Activated CD4-positive, CD25-positive, alpha-beta regulatory T cell treated with anti-CD3 and anti-CD28 coated beads, Interleukin-2, amount 50 U/mL, for 16 hours (primary cell): Measurements from ENCODE around the gene KCNH1.
"Not testable (repeated sequence)": the region's sequence is repeated elsewhere in the genome, so short reads cannot be mapped to it uniquely, and the experiment has no call there.

Experiments
- DNase-seq: peaks from one replicate; pipeline ENCODE4 v3.0.0-alpha.2; 2020; ENCODE audit warnings: low read depth, low spot score

KCNH1 gene

GRCh38 chr1:210687582-210688279 lies 446.2 kb downstream of the KCNH1 start:
- no peak for DNase-seq

DNA sequence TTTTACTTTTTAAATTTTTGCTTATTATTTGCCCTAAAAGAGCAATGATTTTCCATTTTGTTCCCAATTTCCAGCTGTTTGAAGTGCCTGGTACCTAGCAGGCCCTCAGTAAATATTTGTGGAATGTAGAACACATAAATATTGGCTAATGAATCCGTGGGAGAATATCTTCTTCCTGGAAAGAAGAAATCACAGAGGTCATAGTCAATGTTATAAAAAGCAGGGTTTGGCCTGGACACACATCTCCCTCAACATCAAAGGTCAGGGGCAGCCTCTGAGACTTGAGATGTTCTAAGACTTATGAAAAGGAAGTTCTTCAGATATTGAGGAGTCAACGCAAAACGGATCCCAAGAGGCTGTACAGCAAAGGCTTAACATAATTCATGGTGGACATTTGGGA lies 447.1 kb downstream of the KCNH1 start:
- no peak for DNase-seq

DNA sequence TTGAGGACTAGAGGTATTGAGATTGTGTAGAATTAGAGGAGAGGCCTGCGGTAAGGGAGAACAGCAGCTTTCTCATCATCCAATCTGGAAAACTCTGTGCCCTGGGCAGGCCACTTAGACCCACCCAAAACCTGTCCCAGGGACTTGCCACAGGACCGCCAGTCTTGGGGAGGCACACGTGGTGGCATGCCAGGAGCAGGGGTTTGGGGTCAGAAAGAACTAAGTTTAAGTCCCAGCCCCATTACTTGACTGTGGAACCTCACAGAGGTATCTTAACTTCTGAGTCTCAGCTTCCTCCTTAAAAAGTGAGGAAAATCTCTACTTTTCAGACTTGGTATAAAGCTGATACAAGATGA lies 448.7 kb downstream of the KCNH1 start:
- DNase-seq, result no peak

DNA sequence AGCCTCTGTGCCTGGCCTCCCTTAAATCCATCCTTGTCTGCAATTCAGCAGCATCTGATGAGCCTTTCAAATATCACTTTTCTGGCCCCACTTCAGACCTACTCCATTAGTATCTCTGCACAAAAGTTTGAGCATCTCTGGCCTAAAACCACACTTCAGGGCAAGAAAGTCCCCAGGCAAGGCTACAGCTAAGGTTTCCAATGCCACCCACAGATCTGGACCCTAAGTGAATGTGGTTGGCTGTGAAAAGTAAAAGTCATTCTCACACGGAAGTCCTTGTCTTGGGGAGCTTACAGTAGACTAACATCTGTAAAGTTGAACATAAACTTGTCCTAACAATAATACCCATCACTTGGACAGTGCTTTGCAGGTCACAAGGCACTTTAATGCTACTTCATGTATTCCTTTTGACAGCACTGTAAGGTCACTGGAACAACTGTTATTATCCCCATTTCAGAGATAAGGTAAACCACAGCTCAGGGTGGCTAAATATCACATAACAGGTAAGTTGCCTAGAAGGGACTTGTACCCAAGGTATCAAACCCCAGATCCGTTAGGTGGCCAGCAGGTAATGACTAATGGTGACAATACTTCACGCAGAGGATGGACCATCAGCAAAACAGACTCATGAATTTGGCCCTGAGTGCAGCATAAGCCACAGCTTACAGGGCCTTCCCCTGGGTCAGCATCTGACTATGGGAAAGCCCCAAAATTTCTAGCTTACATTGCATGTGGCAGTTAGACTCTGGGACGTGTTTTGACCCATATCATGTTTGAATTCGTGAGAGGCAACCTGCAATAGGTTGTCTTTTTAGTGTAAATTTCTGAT lies 449.3 kb downstream of the KCNH1 start:
- DNase-seq, result no peak

- DNase-seq, result no peak
These were observed 450.4 kb downstream of the KCNH1 start for GRCh38 chr1:210683403-210684047.

DNA sequence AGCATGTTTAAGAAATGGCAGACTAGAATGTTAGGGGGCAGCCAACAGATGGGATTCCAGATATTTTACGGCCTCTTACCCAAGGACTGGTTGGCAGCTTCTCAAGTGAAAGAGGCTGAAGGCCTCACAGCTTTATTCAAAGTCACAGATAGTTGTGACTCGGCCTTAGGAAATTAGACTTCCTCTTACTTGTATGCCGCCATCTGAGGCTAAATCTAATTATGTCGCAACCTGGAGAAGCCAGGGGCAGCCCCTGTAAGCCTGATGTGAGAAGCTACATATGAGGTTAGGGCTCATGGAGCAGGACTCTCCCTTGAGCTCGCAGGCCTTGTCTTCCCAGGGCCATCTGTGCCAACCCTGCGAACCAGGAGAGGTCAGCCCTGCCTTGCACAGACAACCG lies 452.8 kb downstream of the KCNH1 start:
- no peak for DNase-seq

- DNase-seq, result no peak
These were observed 455.6 kb downstream of the KCNH1 start for GRCh38 chr1:210678306-210678705.

DNA sequence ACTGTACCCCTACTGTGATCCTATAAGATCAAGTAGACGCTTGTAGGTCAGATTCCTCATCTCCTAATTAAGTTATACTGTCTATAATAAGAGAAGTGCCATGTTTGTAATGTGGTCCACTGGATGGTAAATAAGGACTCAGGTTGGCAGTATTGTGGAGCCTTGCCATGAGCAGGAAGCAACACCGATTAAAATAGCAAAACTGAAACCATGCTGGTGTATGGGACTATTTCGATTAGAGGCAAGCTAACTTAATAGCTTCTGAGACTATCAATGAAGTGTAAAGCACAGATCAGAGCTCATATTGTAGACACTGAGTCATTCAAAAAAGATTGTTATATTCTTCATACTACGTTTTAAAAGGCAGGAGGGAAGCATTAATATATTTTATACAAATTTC lies 456.4 kb downstream of the KCNH1 start:
- DNase-seq, result no peak

DNA sequence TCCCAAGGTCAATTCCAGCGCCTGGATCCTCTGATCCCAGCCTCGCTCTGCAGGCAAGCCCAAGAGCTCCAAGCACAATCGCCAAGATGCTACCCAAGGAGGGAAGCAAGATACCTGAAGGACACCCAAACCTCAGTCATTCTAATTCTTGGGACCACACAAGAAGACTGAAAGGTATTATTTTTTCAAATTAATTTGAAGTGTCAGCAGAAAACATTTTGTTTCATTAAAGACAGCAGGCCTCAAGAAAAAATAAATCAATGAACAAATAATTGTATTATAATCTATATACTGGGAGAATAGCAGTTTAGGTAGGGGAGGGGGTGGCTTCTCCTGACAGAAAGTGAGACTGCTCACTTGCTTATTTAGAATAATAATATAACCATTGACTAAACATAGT lies 457.4 kb downstream of the KCNH1 start:
- DNase-seq, result no peak

DNA sequence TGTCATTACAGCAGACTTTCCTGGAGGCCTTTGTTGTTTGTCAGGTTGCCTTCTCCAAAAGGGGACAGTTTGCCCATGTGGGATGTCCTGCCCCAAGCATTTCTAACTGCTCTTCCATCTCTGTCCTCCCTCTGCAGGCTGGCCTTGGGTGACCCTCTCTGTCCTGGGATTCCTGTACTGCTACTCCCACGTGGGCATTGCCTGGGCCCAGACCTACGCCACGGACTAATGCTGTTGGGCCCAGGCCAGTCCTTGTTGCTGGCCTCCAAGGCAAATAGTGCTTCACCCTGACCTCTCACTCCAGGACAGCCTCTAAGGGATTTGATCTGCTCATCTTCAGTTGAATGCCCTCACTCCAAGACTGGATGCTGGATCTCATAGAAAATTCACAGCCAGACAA lies 459.8 kb downstream of the KCNH1 start:
- DNase-seq, result no peak

DNA sequence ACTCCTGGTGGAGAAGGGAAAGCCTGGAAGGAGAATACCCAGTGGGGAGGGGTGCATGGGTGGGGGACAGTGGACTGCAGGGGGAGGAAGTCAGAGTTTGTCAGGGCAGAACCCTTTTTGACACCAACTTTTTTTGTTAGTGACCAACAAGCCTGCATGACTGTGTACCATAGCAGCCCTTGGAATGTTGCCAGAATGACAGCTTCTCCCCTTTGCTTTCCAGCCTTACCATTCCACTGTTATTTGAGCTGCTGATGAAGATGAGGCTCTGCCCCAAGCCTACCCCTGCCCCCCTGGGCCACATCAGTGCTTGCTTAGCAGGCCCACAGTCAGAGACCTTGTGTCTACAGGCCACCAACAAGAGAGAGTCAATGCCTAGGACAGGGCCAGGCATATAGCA lies 464.0 kb downstream of the KCNH1 start:
- no peak for DNase-seq

GRCh38 chr1:210663730-210664573 lies 470.0 kb downstream of the KCNH1 start:
- no peak for DNase-seq

GRCh38 chr1:210662291-210663050 lies 471.5 kb downstream of the KCNH1 start:
- DNase-seq, result no peak

DNA sequence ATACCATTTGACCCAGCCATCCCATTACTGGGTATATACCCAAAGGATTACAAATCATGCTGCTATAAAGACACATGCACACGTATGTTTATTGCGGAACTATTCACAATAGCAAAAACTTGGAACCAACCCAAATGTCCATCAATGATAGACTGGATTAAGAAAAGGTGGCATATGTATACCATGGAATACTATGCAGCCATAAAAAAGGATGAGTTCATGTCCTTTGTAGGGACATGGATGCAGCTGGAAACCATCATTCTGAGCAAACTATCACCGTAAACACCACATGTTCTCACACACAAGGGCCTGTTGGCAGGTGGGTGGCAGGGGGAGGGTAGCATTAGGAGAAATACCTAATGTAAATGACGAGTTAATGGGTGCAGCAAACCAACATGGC lies 472.4 kb downstream of the KCNH1 start:
- DNase-seq, result not testable (repeated sequence)

DNA sequence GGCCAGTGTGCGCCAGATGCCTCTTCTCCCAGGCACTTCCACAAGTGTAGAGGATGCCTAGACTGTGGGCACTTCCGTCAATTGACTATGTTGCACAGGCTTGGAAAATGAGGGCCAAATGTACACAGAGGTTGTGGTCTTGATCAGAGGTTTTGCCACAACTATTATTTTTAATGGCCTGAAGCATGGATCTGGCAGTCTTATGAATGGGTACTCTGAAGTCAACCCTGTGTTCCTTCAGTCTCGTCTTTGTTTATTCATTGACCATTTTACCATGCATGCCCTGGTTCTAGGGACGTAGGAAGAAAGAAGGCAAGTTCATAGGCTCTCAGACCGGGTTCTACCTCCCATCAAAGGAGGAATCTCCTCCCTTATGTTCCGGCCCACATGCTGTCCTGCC lies 476.1 kb downstream of the KCNH1 start:
- no peak for DNase-seq

- DNase-seq, result no peak
These were observed 478.4 kb downstream of the KCNH1 start for GRCh38 chr1:210655511-210655910.

- no peak for DNase-seq
These were observed 479.6 kb downstream of the KCNH1 start for GRCh38 chr1:210654176-210654981.

DNA sequence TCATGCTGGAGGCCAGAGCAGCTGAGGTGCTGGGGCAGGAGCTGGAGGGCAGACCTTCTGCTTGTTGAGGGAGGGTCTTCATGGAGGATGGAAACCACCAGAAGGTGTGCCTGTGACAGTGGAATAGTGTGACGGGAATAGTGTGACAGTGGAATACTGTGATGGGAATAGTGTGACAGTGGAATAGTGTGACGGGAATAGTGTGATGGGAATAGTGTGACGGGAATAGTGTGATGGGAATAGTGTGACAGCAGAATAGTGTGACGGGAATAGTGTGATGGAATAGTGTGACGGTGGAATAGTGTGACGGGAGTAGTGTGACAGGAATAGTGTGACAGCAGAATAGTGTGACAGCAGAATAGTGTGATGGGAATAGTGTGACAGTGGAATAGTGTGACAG lies 480.2 kb downstream of the KCNH1 start:
- DNase-seq, result no peak

DNA sequence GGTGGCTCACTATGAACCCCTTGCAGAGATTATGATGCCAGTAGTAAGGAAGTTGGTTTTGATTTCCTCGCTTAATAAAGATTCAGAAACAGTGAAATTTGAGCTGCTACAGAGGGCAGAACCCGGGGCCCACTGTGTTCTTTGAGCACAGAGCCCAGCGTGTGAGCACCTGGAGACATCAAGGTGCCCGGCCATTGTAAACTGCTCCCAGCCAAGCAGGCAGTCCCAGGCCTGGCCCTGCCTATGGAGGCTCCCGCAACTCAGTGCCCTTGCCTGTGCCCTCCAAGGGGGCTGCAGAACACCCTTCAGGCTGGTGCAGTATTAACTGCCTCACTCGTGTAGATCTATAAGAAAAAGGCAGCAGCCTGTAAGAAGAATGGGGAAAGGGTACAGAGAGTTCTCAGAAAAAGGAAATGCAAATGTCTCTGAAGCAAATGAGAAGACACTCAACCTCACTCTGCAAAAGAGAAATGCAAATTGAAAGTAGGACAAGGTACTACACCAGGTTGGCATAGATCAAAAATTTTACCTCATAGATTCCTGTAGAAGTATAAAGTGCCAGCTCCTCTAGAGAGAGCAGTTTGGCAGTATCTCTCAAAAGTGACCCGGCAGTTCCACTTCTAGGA lies 481.5 kb downstream of the KCNH1 start:
- no peak for DNase-seq

DNA sequence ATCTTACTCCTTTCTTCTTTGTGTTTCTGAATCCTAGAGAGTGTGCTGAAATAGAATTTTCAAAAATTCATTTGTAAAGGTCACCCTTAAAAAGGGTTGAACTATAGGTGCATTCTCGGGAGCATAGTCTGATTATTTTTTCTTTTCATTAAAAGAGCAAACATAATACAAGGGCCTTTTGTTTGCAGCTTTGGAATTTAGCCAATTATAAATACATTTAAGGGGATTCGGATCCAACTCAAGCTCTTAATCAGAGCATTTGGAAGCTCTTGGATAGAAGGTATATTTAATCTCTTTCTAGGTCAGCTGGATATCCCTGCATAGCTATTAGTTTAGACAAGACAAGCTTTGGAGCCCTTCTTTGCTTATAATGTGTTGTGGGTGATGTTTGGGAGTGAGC lies 483.5 kb downstream of the KCNH1 start:
- no peak for DNase-seq
